Fibroblast of pulmonary artery (primary cell): ENCODE measurements around the gene ABCB10.
"Not testable (repeated sequence)": the region's sequence is repeated elsewhere in the genome, so short reads cannot be mapped to it uniquely, and the experiment has no call there.

ENCODE experiments used
- DNase-seq: peaks from one replicate; pipeline ENCODE4 v3.0.0-alpha.2; 2010; ENCODE audit warnings: low read depth
- H3K4me3 ChIP-seq: replicated peaks from 2 replicates; pipeline ENCODE4 v1.5.1; 2011; ENCODE audit warnings: low read depth, mild to moderate bottlenecking, control low read depth, low read length, moderate library complexity
- CTCF ChIP-seq: IDR thresholded peaks from 2 replicates; pipeline ENCODE4 v1.5.1; 2011; ENCODE audit warnings: mild to moderate bottlenecking, control low read depth, low read length, inconsistent platforms; ENCODE audit errors: missing control alignments

ABCB10 gene

GRCh38 chr1:229514578-229515275 is 43.8 kb downstream of the ABCB10 start:
- H3K4me3 ChIP-seq: no peak overlapping the region
- peak; percentile 97 for TF ChIP-seq CTCF
- peak; percentile 82 for DNase-seq

- not testable (repeated sequence) for H3K4me3 ChIP-seq, DNase-seq
These were observed 46.9 kb downstream of the ABCB10 start for GRCh38 chr1:229511625-229512024.

- DNase-seq: not testable (repeated sequence)
These were observed 47.3 kb downstream of the ABCB10 start for GRCh38 chr1:229511201-229511600.

GRCh38 chr1:229509576-229509975 is 48.9 kb downstream of the ABCB10 start:
- no peak overlapping the region for H3K4me3 ChIP-seq
- DNase-seq: peak; percentile 3
- no peak for TF ChIP-seq CTCF

More at GRCh38 chr1:229511201-229511600, 47.3 kb downstream of the ABCB10 start:
- not testable (repeated sequence) for H3K4me3 ChIP-seq

GRCh38 chr1:229508823-229509337 is 49.6 kb downstream of the ABCB10 start:
- no peak for DNase-seq
- peak overlapping the region; percentile 95 for H3K4me3 ChIP-seq
- TF ChIP-seq CTCF: no peak

GRCh38 chr1:229507951-229508822 is 50.3 kb downstream of the ABCB10 start, which contains the start of gene NUP133:
Gene NUP133, minus strand, starts transcription at chr1:229508341. Its CDS starts 92 bp downstream, at chr1:229508249.
- peak; percentile 99 for DNase-seq
- no peak for TF ChIP-seq CTCF
- peak within 1 kb of the TSS; percentile 95 for H3K4me3 ChIP-seq

GRCh38 chr1:229507502-229507901 is 51.0 kb downstream of the ABCB10 start:
- DNase-seq: no peak
- H3K4me3 ChIP-seq: peak overlapping the region; percentile 95
- no peak for TF ChIP-seq CTCF
